ENCODE results near the gene SPEM2.

SPEM2 gene

GRCh38 chr17:7409716-7410115, 15.7 kb upstream of the SPEM2 start:
- Mint-ChIP-seq H3K4me1 (peaks cover 25% of the 10 kb centered on the region), H3K4me3 (no peak overlapping the region), H3K9me3 (no peaks in the 10 kb centered on the region), H3K27me3 (peaks cover 10% of the 10 kb centered on the region), H3K27ac (no peak overlapping the region)
- ATAC-seq (no peak), DNase-seq (no peak)

GRCh38 chr17:7410634-7411426, 14.6 kb upstream of the SPEM2 start:
- Mint-ChIP-seq H3K4me1 (peaks cover 16% of the 10 kb centered on the region), H3K9me3 (no peaks in the 10 kb centered on the region), H3K27ac (no peak overlapping the region), H3K4me3 (no peak overlapping the region), H3K27me3 (peaks cover 6% of the 10 kb centered on the region)
- DNase-seq: no peak
- no peak for ATAC-seq

- H3K4me3 Mint-ChIP-seq: no peak overlapping the region
- no peaks in the 10 kb centered on the region for H3K9me3 Mint-ChIP-seq
- no peak for DNase-seq
- H3K4me1 Mint-ChIP-seq: peaks cover 11% of the 10 kb centered on the region
- ATAC-seq: no peak
- no peaks in the 10 kb centered on the region for H3K27me3 Mint-ChIP-seq
- no peak overlapping the region for H3K27ac Mint-ChIP-seq
Observed at GRCh38 chr17:7411427-7411750, 14.0 kb upstream of the SPEM2 start.

- Mint-ChIP-seq H3K4me3 (no peak overlapping the region), H3K9me3 (no peaks in the 10 kb centered on the region), H3K27me3 (no peaks in the 10 kb centered on the region), H3K4me1 (peaks cover 5% of the 10 kb centered on the region), H3K27ac (no peak overlapping the region)
- no peak for ATAC-seq
- DNase-seq: no peak
Observed at GRCh38 chr17:7413346-7413985, 11.9 kb upstream of the SPEM2 start.

- H3K27ac Mint-ChIP-seq: no peak overlapping the region
- H3K27me3 Mint-ChIP-seq: no peaks in the 10 kb centered on the region
- no peak overlapping the region for H3K4me3 Mint-ChIP-seq
- no peaks in the 10 kb centered on the region for H3K4me1 Mint-ChIP-seq
- H3K9me3 Mint-ChIP-seq: no peaks in the 10 kb centered on the region
- ATAC-seq: no peak
- DNase-seq: no peak
Observed at GRCh38 chr17:7414837-7415236, 10.6 kb upstream of the SPEM2 start.

- no peak for ATAC-seq
- no peak for DNase-seq
- Mint-ChIP-seq H3K4me3 (no peak overlapping the region), H3K27me3 (no peaks in the 10 kb centered on the region), H3K27ac (no peak overlapping the region), H3K9me3 (no peaks in the 10 kb centered on the region), H3K4me1 (no peaks in the 10 kb centered on the region)
Observed at GRCh38 chr17:7415784-7416183, 9.6 kb upstream of the SPEM2 start.

- H3K4me3 Mint-ChIP-seq: no peak overlapping the region
- no peak for ATAC-seq
- no peak for DNase-seq
- H3K4me1 Mint-ChIP-seq: no peaks in the 10 kb centered on the region
- H3K9me3 Mint-ChIP-seq: no peaks in the 10 kb centered on the region
- no peaks in the 10 kb centered on the region for H3K27me3 Mint-ChIP-seq
- H3K27ac Mint-ChIP-seq: no peak overlapping the region
Observed at GRCh38 chr17:7416323-7416722, 9.1 kb upstream of the SPEM2 start.

- no peak overlapping the region for H3K27ac Mint-ChIP-seq
Observed at GRCh38 chr17:7417056-7417655, 8.3 kb upstream of the SPEM2 start.

GRCh38 chr17:7418472-7419152, 6.8 kb upstream of the SPEM2 start:
- no peaks in the 10 kb centered on the region for H3K27me3 Mint-ChIP-seq
- ATAC-seq: no peak
- H3K4me3 Mint-ChIP-seq: no peak overlapping the region
- H3K27ac Mint-ChIP-seq: no peak overlapping the region
- H3K4me1 Mint-ChIP-seq: no peaks in the 10 kb centered on the region
- DNase-seq: no peak
- no peaks in the 10 kb centered on the region for H3K9me3 Mint-ChIP-seq

More at GRCh38 chr17:7417056-7417655, 8.3 kb upstream of the SPEM2 start:
- Mint-ChIP-seq H3K9me3 (no peaks in the 10 kb centered on the region), H3K4me1 (no peaks in the 10 kb centered on the region), H3K27me3 (no peaks in the 10 kb centered on the region), H3K4me3 (no peak overlapping the region)
- ATAC-seq (peak; percentile 63), DNase-seq (no peak)

- no peak for ATAC-seq
- H3K27ac Mint-ChIP-seq: peak within 1 kb of the TSS in 1 of 2 donors; percentile 81
Observed at GRCh38 chr17:7419819-7420610, 5.4 kb upstream of the SPEM2 start, which contains the start of gene SPEM1. Gene SPEM1 (plus strand): TSS chr17:7420324. CDS start chr17:7420385, 61 bp downstream.

GRCh38 chr17:7421186-7421585, 4.2 kb upstream of the SPEM2 start:
- H3K9me3 Mint-ChIP-seq: no peaks in the 10 kb centered on the region

More at GRCh38 chr17:7419819-7420610, 5.4 kb upstream of the SPEM2 start, which contains the start of gene SPEM1:
- Mint-ChIP-seq H3K4me3 (no peak within 1 kb of the TSS), H3K4me1 (no peaks in the 10 kb centered on the region), H3K27me3 (no peaks in the 10 kb centered on the region), H3K9me3 (no peaks in the 10 kb centered on the region)
- DNase-seq: no peak

GRCh38 chr17:7423679-7424078, 1.7 kb upstream of the SPEM2 start:
- H3K27me3 Mint-ChIP-seq: no peaks in the 10 kb centered on the region
- no peaks in the 10 kb centered on the region for H3K4me1 Mint-ChIP-seq
- ATAC-seq: no peak

More at GRCh38 chr17:7421186-7421585, 4.2 kb upstream of the SPEM2 start:
- ATAC-seq (no peak), DNase-seq (no peak)
- H3K27me3 Mint-ChIP-seq: no peaks in the 10 kb centered on the region
- H3K27ac Mint-ChIP-seq: no peak overlapping the region
- H3K4me3 Mint-ChIP-seq: no peak overlapping the region
- no peaks in the 10 kb centered on the region for H3K4me1 Mint-ChIP-seq

GRCh38 chr17:7425756-7426155, 340 bp downstream of the SPEM2 start:
- no peaks in the 10 kb centered on the region for H3K4me1 Mint-ChIP-seq
- ATAC-seq (no peak), DNase-seq (no peak)
- no peaks in the 10 kb centered on the region for H3K9me3 Mint-ChIP-seq
- H3K4me3 Mint-ChIP-seq: no peak overlapping the region
- H3K27me3 Mint-ChIP-seq: no peaks in the 10 kb centered on the region
- H3K27ac Mint-ChIP-seq: no peak overlapping the region

More at GRCh38 chr17:7423679-7424078, 1.7 kb upstream of the SPEM2 start:
- H3K9me3 Mint-ChIP-seq: no peaks in the 10 kb centered on the region
- no peak overlapping the region for H3K27ac Mint-ChIP-seq
- DNase-seq: no peak
- no peak overlapping the region for H3K4me3 Mint-ChIP-seq

- ATAC-seq (peak; percentile 19), DNase-seq (no peak)
- no peak overlapping the region for H3K27ac Mint-ChIP-seq
- no peaks in the 10 kb centered on the region for H3K4me1 Mint-ChIP-seq
- H3K27me3 Mint-ChIP-seq: no peaks in the 10 kb centered on the region
- H3K4me3 Mint-ChIP-seq: no peak overlapping the region
- no peaks in the 10 kb centered on the region for H3K9me3 Mint-ChIP-seq
Observed at GRCh38 chr17:7426203-7426863, 917 bp downstream of the SPEM2 start.
